GM18505 (cell line): ENCODE data around the gene WFIKKN2.
"Not testable (repeated sequence)": the region's sequence is repeated elsewhere in the genome, so short reads cannot be mapped to it uniquely, and the experiment has no call there.

ENCODE experiments used
- ATAC-seq: cut with Tn5 transposase; IDR thresholded peaks from one replicate; pipeline ENCODE4 v1.9.1; 2021; ENCODE audit not compliant: unreplicated experiment
- POLR2A ChIP-seq: IDR thresholded peaks from 4 replicates; pipeline ENCODE4 v1.6.1; 2011; ENCODE audit warnings: borderline replicate concordance; ENCODE audit not compliant: insufficient read depth, insufficient read length; ENCODE audit errors: extremely low read depth

WFIKKN2 gene

GRCh38 chr17:50847566-50847965 is 12.2 kb downstream of the WFIKKN2 start:
- TF ChIP-seq POLR2A, result no peak
- ATAC-seq, result no peak

- ATAC-seq, result no peak
- TF ChIP-seq POLR2A, result no peak
These were observed 12.7 kb downstream of the WFIKKN2 start for GRCh38 chr17:50848039-50848438.

DNA sequence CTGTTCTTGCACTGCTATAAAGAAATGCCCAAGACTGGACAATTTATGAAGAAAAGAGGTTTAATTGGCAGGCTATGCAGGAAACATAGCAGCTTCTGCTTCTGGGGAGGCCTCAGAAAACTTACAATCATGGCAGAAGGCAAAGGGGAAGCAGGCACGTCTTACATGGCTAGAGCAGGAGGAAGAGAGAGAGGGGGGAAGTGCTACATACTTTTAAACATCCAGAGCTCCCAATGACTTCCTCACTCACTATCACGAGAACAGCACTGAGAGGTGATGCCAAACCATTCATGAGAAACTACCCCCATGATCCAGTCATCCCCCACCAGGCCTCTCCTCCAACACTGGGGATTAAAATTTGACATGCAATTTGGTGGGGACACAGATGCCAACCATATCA is 13.3 kb downstream of the WFIKKN2 start:
- no peak for ATAC-seq
- no peak for TF ChIP-seq POLR2A

DNA sequence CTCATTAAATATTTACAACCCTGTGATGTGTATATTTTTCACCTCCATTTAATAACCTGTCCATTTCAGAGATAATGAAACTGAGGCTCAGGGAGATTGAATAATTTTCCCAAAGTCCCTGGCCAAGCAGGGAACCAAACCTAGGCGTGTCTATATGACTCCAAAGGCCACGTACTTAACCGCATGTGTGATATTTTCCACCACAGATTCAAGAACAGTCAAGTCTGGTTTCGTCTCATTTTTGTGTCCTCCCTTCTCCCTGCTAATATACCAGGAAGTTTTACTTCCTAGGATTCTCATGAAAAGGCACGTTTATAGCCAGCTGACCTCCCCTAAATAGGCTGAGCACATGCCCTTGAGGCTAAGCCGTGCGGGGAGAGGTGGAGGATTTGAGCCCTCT is 15.3 kb downstream of the WFIKKN2 start:
- no peak for ATAC-seq
- TF ChIP-seq POLR2A, result no peak

DNA sequence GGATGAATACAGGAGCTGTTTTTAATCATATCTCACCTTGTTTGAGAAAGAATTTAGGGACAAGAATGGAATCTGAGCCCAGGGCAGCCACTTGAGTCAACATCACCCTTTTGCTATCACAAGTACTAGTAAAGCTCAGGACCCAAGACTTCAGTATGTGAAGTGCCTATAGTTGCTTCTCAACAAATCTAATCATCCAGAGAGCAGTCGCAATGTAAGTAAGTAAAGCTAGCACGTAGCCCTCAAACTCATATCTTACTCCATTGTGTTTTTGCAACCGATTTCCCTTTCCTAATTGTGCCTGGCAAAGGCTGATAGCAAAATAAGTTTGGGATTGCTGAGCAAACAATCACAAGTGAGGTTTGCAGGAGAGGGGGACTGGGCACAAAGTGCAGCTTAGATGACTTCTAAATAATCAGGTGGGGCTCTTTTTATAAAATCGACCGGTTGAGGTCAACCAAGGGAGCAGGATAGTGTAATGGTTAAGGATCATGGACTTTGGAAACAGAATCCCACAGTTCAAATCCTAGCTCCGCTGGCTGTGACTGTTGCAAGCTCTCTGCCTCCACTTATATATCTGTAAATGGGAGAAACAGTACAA is 17.7 kb downstream of the WFIKKN2 start:
- no peak for TF ChIP-seq POLR2A
- no peak for ATAC-seq

GRCh38 chr17:50853781-50854180 is 18.4 kb downstream of the WFIKKN2 start:
- TF ChIP-seq POLR2A, result no peak
- no peak for ATAC-seq

- TF ChIP-seq POLR2A, result no peak
- no peak for ATAC-seq
These were observed 20.4 kb downstream of the WFIKKN2 start for GRCh38 chr17:50855708-50856330.

DNA sequence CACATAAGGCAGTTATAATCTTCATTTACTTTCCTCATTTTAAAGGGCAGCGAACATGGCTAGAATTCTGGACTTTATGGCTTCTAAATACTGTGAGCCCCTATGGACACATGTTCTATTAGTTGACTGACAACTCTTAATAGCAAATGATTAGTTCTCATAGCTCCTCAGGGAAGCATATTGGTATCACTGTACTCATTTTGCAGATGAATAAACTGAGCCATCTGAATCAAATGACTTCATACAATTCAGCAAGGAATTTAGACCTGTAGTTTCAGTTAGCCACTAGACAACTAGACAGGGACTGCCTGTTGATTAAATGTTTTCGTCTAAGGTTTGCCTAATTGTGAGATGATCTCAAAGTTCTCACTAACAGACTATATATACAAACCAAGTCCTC is 21.0 kb downstream of the WFIKKN2 start:
- ATAC-seq, result no peak
- TF ChIP-seq POLR2A, result no peak

DNA sequence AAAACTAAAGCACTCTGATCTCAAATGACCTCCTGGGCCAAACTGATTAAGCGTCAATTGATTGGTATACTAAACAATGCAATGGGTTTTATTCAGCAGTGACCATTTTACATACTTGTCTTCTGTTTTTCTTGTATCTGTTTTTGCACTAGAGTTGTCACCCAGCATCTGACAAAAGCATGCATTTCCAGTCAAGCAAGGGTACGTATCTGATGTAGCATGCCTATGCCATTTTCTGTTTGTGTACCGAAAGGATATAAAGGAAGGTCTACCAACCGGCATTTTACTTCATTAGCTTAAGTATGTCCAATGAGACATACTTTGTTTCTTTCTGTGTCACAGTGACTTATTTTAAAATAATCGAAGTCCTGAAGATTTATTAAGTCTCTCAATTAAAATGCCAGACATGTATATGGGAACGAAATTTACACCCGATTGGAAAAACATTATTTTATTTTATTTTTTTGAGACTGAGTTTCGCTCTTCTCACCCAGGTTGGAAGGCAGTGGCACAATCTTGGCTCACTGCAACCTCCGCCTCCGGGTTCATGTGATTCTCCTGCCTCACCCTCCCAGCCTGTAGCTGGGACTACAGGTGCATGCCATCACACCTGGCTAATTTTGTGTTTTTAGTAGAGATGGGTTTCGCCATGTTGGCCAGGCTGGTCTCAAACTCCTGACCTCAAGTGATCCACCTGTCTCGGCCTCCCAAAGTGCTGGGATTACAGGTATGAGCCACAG is 23.3 kb downstream of the WFIKKN2 start:
- no peak for TF ChIP-seq POLR2A
- no peak for ATAC-seq

- not testable (repeated sequence) for ATAC-seq
These were observed 24.3 kb downstream of the WFIKKN2 start for GRCh38 chr17:50859727-50860126.

GRCh38 chr17:50861334-50861676 is 25.9 kb downstream of the WFIKKN2 start:
- no peak for TF ChIP-seq POLR2A
- no peak for ATAC-seq

- ATAC-seq, result no peak
- no peak for TF ChIP-seq POLR2A
These were observed 26.6 kb downstream of the WFIKKN2 start for GRCh38 chr17:50861822-50862528.

DNA sequence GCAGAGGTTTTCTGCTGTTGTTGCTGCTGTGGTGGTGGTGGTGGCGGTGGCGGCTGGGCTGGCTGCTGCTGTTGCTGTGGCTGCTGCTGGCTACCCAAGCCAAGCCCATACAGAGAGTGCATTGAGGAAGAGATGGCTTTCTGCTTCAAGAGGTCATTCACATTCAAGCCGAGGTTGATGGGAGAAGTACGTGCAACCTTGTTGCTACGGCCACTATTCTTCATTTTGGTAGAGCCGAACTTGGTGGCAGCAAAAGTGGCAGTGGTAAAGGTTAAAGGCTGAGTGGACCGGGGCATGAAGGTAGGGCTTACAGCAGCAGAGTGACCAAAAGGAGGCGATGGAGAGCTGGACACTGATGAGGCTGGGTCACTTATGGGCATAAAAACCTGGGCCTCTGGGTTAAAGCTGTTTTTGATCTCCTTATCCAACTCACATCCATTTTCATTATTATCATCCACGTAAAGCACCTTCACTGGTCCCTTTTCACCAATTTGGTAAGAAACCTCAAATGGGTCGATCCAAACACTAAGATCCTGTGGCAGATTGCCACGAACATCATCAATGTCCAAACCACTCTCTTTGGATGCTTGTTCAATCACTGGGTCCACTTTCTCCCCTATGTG is 27.9 kb downstream of the WFIKKN2 start:
- no peak for ATAC-seq
- no peak for TF ChIP-seq POLR2A
